ENCODE results near the gene TNS4. TPM values are rescaled to one million over a fixed set of nuclear protein-coding genes. Genes with fewer than 3 reads are reported as not detected.
A peak's percentile ranks its signal among the peaks of the same experiment; 100 is the strongest.
"Not testable (repeated sequence)": the region's sequence is repeated elsewhere in the genome, so short reads cannot be mapped to it uniquely, and the experiment has no call there.

Gene TNS4
- total and polyA plus RNA-seq, 3 experiments from 2014 or later: 0.41 to 3.1 (median 3.1) TPM

- H3K4me3 ChIP-seq (ENCODE audit: low read length); H3K9me3 ChIP-seq (ENCODE audit: low read length); H3K27me3 Mint-ChIP-seq; H3K27ac ChIP-seq (ENCODE audit: low read depth, low read length); DNase-seq; H3K36me3 Mint-ChIP-seq; H3K9me3 Mint-ChIP-seq; H3K27me3 ChIP-seq (ENCODE audit: insufficient read depth, low read length, poor library complexity, severe bottlenecking); H3K36me3 ChIP-seq (ENCODE audit: insufficient read depth, low read length); H3K4me3 Mint-ChIP-seq: not testable (repeated sequence)
- H3K4me1 ChIP-seq (ENCODE audit: insufficient read depth, low read length): peaks cover 92% of the 10 kb centered on the region
- POLR2A ChIA-PET: interaction anchor here (1.8 to 2.0 kb wide), 2 partner anchors 10 to 13 kb away, joined by 9 to 25 read pairs; no protein-coding TSS in a partner anchor
- CTCF ChIA-PET: interaction anchor here (3.3 to 20.1 kb wide), 3 partner anchors 12 to 13 kb away, joined by 23 to 475 read pairs (median 41); partner anchors contain the start of gene CCR7
- H3K27ac Mint-ChIP-seq: peak overlapping the region in 5 of 8 donors; percentile 54 to 82 (median 57)
- H3K4me1 Mint-ChIP-seq: peaks cover 82 to 93% (median 89%) of the 10 kb centered on the region in 3 donors
These were observed 45.1 kb upstream of the TNS4 start for GRCh38 chr17:40546497-40546896.

DNA sequence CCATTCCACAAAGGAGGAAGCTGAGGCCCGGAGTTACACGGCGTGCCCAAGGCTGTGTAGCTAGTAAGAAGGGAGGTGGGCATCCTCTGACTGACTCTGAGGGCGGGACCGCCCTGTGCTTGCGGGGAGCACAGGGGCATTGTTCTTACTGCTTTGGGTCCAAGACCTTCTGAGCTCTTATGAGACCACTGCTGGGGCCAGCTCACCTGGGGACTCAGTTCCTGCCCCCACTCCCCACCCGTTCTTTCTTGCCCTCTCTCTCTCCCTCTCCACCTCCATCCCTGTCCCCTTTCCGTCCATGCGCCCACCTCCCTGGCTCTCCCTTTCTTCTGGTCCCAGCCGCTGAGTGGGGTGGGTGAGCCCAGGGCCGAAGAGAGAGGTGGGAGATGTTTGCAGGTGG is 44.2 kb upstream of the TNS4 start:
- H3K27me3 Mint-ChIP-seq: peaks cover 0 to 10% of the 10 kb centered on the region in 2 donors
- POLR2A ChIA-PET: interaction anchor here (1.1 kb wide), 1 partner anchor 65 kb away, joined by 3 read pairs; no protein-coding TSS in a partner anchor

DNA sequence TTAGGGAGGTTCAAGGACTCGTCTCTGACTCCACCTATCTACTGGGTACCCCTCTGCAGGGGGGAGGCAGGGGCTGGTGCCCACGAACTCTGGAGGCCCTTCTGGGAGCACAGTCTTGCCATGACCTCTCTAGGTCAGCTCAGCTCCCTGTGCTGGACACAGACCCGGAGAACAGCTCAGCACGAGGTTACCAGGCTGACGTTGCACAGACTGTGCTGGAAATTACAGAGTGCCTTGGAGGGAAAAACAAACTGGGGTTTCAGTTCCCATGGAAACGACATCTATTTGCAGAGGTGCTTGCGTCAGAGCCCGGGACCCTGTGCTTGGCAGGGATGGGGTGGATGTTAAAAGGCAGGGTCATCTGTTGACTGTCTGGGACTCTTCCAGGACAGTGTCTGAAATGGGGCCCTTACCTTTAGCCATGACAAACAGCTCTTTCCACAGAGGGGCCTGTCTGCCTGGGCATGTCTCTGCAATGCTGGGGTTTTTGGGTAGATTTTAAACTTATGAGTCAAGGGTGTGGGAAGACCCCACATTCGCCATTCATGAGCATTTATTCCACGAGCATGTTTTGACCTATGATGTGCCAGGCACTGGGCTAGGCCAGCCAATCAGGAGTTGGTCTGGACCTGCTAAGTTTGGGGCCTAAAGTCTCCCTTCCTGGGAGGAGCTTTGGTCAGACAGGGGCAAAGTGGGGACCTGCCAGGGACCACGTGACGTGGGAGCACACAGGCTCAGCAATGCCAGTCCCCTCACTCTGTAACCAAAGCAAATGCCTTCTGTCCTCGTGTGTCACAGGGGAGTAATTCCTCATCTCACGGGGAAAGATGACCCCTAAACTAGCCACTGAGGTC is 41.4 kb upstream of the TNS4 start:
- POLR2A ChIA-PET: interaction anchor here (0.9 to 4.7 kb wide), 2 partner anchors 14 to 18 kb away, joined by 8 to 27 read pairs; no protein-coding TSS in a partner anchor
- Mint-ChIP-seq H3K36me3 (no peaks in the 10 kb centered on the region), H3K9me3 (no peaks in the 10 kb centered on the region), H3K27ac (peak overlapping the region; percentile 95 to 100 (median 98)), H3K27me3 (peaks cover 0 to 10% of the 10 kb centered on the region in 2 donors), H3K4me1 (peaks cover 82 to 93% (median 89%) of the 10 kb centered on the region in 3 donors), H3K4me3 (peak overlapping the region; percentile 77 to 86 (median 84))
- Histone ChIP-seq H3K27me3 (ENCODE audit: insufficient read depth, low read length, poor library complexity, severe bottlenecking) (no peaks in the 10 kb centered on the region), H3K9me3 (ENCODE audit: low read length) (no peaks in the 10 kb centered on the region), H3K36me3 (ENCODE audit: insufficient read depth, low read length) (no peaks in the 10 kb centered on the region), H3K4me1 (ENCODE audit: insufficient read depth, low read length) (peaks cover 92% of the 10 kb centered on the region), H3K4me3 (ENCODE audit: low read length) (peak overlapping the region; percentile 54), H3K27ac (ENCODE audit: low read depth, low read length) (peak overlapping the region; percentile 72)
- peak in 3 of 5 donors; percentile 33 to 64 (median 44) for DNase-seq
- CTCF ChIA-PET: interaction anchor here (0.8 to 20.1 kb wide), 5 partner anchors 9 to 240 kb away, joined by 3 to 475 read pairs (median 6); partner anchors contain the start of gene CCR7

More for the DNA sequence above, 44.2 kb upstream of the TNS4 start:
- Histone ChIP-seq H3K27ac (ENCODE audit: low read depth, low read length) (no peak overlapping the region), H3K36me3 (ENCODE audit: insufficient read depth, low read length) (no peaks in the 10 kb centered on the region), H3K9me3 (ENCODE audit: low read length) (no peaks in the 10 kb centered on the region), H3K4me3 (ENCODE audit: low read length) (no peak overlapping the region), H3K4me1 (ENCODE audit: insufficient read depth, low read length) (peaks cover 92% of the 10 kb centered on the region), H3K27me3 (ENCODE audit: insufficient read depth, low read length, poor library complexity, severe bottlenecking) (no peaks in the 10 kb centered on the region)
- DNase-seq: no peak
- Mint-ChIP-seq H3K9me3 (no peaks in the 10 kb centered on the region), H3K4me1 (peaks cover 82 to 93% (median 89%) of the 10 kb centered on the region in 3 donors), H3K27ac (peak overlapping the region in 6 of 8 donors; percentile 2 to 81 (median 46)), H3K36me3 (no peaks in the 10 kb centered on the region), H3K4me3 (no peak overlapping the region)
- CTCF ChIA-PET: interaction anchor here (4.3 to 20.1 kb wide), 2 partner anchors 11 to 13 kb away, joined by 23 to 475 read pairs; partner anchors contain the start of gene CCR7

DNA sequence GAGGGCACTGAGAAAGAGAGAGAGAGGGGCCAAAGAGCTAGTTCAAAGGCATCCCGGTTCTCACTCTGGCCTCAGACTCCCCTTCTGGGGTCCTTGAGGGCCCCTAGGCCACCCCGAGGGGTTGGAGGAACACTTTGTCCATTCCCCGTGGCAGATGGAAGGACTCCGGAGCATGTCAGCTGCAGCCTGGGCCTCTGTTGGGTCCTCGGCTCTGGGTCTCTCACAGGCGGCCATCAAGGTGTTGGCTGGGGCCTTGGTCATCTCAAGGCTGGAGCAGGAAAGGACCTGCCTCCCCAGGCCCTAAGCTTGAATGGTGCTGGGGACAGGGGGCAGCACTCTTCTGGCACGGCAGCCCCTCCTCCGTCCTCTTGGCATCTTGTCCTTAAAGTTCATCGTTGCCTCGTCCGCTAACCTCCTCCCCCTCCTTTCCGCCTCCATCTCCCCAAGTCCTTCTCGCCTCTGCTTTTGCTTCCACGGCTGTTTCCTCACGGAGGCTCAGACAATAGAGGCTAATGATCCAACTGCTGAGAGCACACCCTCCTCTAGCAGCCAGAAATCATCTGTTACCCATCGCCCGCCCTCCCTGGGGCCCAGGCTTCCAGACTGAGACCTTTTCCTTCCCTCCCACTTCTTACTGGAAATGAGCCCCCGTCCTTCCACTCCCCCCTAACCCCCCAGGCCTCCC is 40.6 kb upstream of the TNS4 start:
- no peaks in the 10 kb centered on the region for H3K36me3 Mint-ChIP-seq
- Histone ChIP-seq H3K4me3 (ENCODE audit: low read length) (peak overlapping the region; percentile 54), H3K27me3 (ENCODE audit: insufficient read depth, low read length, poor library complexity, severe bottlenecking) (no peaks in the 10 kb centered on the region), H3K4me1 (ENCODE audit: insufficient read depth, low read length) (peaks cover 92% of the 10 kb centered on the region), H3K36me3 (ENCODE audit: insufficient read depth, low read length) (no peaks in the 10 kb centered on the region), H3K27ac (ENCODE audit: low read depth, low read length) (peak overlapping the region; percentile 72), H3K9me3 (ENCODE audit: low read length) (no peaks in the 10 kb centered on the region)
- H3K27me3 Mint-ChIP-seq: peaks cover 0 to 10% of the 10 kb centered on the region in 2 donors
- H3K4me1 Mint-ChIP-seq: peaks cover 82 to 93% (median 89%) of the 10 kb centered on the region in 3 donors
- ChIA-PET CTCF (interaction anchor here (0.8 to 20.1 kb wide), 5 partner anchors 8 to 239 kb away, joined by 3 to 475 read pairs (median 6); partner anchors contain the start of gene CCR7), POLR2A (interaction anchor here (2.8 to 4.7 kb wide), 2 partner anchors 12 to 19 kb away, joined by 15 to 27 read pairs; no protein-coding TSS in a partner anchor)
- H3K9me3 Mint-ChIP-seq: no peaks in the 10 kb centered on the region
- DNase-seq: no peak
- peak overlapping the region; percentile 77 to 86 (median 84) for H3K4me3 Mint-ChIP-seq
- peak overlapping the region; percentile 95 to 100 (median 98) for H3K27ac Mint-ChIP-seq

- peak; percentile 65 to 90 (median 80) for DNase-seq
- Mint-ChIP-seq H3K4me3 (peak overlapping the region; percentile 77 to 86 (median 84)), H3K9me3 (no peaks in the 10 kb centered on the region), H3K27ac (peak overlapping the region; percentile 95 to 100 (median 98)), H3K27me3 (peaks cover 0 to 10% of the 10 kb centered on the region in 2 donors), H3K36me3 (no peaks in the 10 kb centered on the region), H3K4me1 (peaks cover 82 to 93% (median 87%) of the 10 kb centered on the region in 3 donors)
- no peaks in the 10 kb centered on the region for H3K27me3 ChIP-seq (ENCODE audit: insufficient read depth, low read length, poor library complexity, severe bottlenecking)
- H3K4me3 ChIP-seq (ENCODE audit: low read length): peak overlapping the region; percentile 54
- no peaks in the 10 kb centered on the region for H3K36me3 ChIP-seq (ENCODE audit: insufficient read depth, low read length)
- CTCF ChIA-PET: interaction anchor here (0.6 to 20.1 kb wide), 10 partner anchors 18 to 238 kb away, joined by 3 to 475 read pairs (median 4); partner anchors contain the start of gene CCR7
- peak overlapping the region; percentile 73 for H3K27ac ChIP-seq (ENCODE audit: low read depth, low read length)
- POLR2A ChIA-PET: interaction anchor here (0.5 to 4.7 kb wide), 11 partner anchors 8 to 178 kb away, joined by 3 to 27 read pairs (median 7); partner anchors contain the start of gene SMARCE1
- H3K4me1 ChIP-seq (ENCODE audit: insufficient read depth, low read length): peaks cover 93% of the 10 kb centered on the region
- no peaks in the 10 kb centered on the region for H3K9me3 ChIP-seq (ENCODE audit: low read length)
These were observed 39.8 kb upstream of the TNS4 start for GRCh38 chr17:40541060-40541872.

GRCh38 chr17:40540448-40540847 is 39.0 kb upstream of the TNS4 start:
- H3K27ac ChIP-seq (ENCODE audit: low read depth, low read length): peak overlapping the region; percentile 73
- peak overlapping the region; percentile 54 for H3K4me3 ChIP-seq (ENCODE audit: low read length)
- no peaks in the 10 kb centered on the region for H3K36me3 ChIP-seq (ENCODE audit: insufficient read depth, low read length)
- peaks cover 93% of the 10 kb centered on the region for H3K4me1 ChIP-seq (ENCODE audit: insufficient read depth, low read length)
- H3K27me3 ChIP-seq (ENCODE audit: insufficient read depth, low read length, poor library complexity, severe bottlenecking): no peaks in the 10 kb centered on the region
- H3K27me3 Mint-ChIP-seq: peaks cover 0 to 10% of the 10 kb centered on the region in 2 donors
- peak overlapping the region; percentile 77 to 86 (median 84) for H3K4me3 Mint-ChIP-seq
- POLR2A ChIA-PET: interaction anchor here (0.5 to 4.7 kb wide), 14 partner anchors 9 to 178 kb away, joined by 3 to 27 read pairs (median 6); partner anchors contain the start of genes SMARCE1 and TOP2A
- CTCF ChIA-PET: interaction anchor here (0.6 to 20.1 kb wide), 13 partner anchors 8 to 237 kb away, joined by 3 to 475 read pairs (median 4); partner anchors contain the start of gene CCR7
- peaks cover 83 to 93% (median 88%) of the 10 kb centered on the region in 3 donors for H3K4me1 Mint-ChIP-seq
- H3K27ac Mint-ChIP-seq: peak overlapping the region; percentile 95 to 100 (median 98)
- H3K9me3 Mint-ChIP-seq: no peaks in the 10 kb centered on the region
- H3K9me3 ChIP-seq (ENCODE audit: low read length): no peaks in the 10 kb centered on the region
- DNase-seq: peak; percentile 43 to 78 (median 63)
- no peaks in the 10 kb centered on the region for H3K36me3 Mint-ChIP-seq

Measured in CD8-positive, alpha-beta memory T cell (primary cell).